HEK293T (cell line): ENCODE results near the gene BICD1.

Experiments
- ARNT ChIP-seq: fragments of 450-650 bp; IDR thresholded peaks from 2 replicates; pipeline ENCODE4 v1.6.1; 2017; ENCODE audit warnings: mild to moderate bottlenecking
- BHLHE40 ChIP-seq: fragments of 450-650 bp; IDR thresholded peaks from 2 replicates; pipeline ENCODE4 v1.6.1; 2016; ENCODE audit warnings: mild to moderate bottlenecking, moderate library complexity, borderline replicate concordance
- CTBP1 ChIP-seq: fragments of 450-650 bp; IDR thresholded peaks from 2 replicates; pipeline ENCODE4 v1.6.1; 2016; ENCODE audit warnings: borderline replicate concordance
- FOXK2 ChIP-seq: fragments of 450-650 bp; IDR thresholded peaks from 2 replicates; pipeline ENCODE4 v1.6.1; 2016; ENCODE audit warnings: mild to moderate bottlenecking
- FOXM1 ChIP-seq: fragments of 450-650 bp; IDR thresholded peaks from 2 replicates; pipeline ENCODE4 v1.6.1; 2017; ENCODE audit warnings: mild to moderate bottlenecking, borderline replicate concordance
- HDGF ChIP-seq: fragments of 450-650 bp; IDR thresholded peaks from 2 replicates; pipeline ENCODE4 v1.6.1; 2017; ENCODE audit warnings: antibody characterized with exemption, borderline replicate concordance
- LEF1 ChIP-seq: fragments of 450-650 bp; IDR thresholded peaks from 2 replicates; pipeline ENCODE4 v1.6.1; 2017; ENCODE audit warnings: mild to moderate bottlenecking, borderline replicate concordance
- SUZ12 ChIP-seq: fragments of 450-650 bp; IDR thresholded peaks from 2 replicates; pipeline ENCODE4 v1.6.1; 2016; ENCODE audit warnings: mild to moderate bottlenecking
- TARDBP ChIP-seq: fragments of 450-650 bp; IDR thresholded peaks from 2 replicates; pipeline ENCODE4 v1.6.1; 2016

- TF ChIP-seq BHLHE40 = no peak
- no peak for TF ChIP-seq FOXM1
- no peak for TF ChIP-seq CTBP1
- no peak for TF ChIP-seq SUZ12
- TF ChIP-seq HDGF = no peak
- no peak for TF ChIP-seq TARDBP
- no peak for TF ChIP-seq ARNT
- TF ChIP-seq FOXK2 = no peak
- no peak for TF ChIP-seq LEF1
These were observed 56.9 kb downstream of the BICD1 start for GRCh38 chr12:32163596-32163995.
